HG03378 (cell line): ENCODE results near the gene DCAF5.
"Not testable (repeated sequence)": the region's sequence is repeated elsewhere in the genome, so short reads cannot be mapped to it uniquely, and the experiment has no call there.

Experiments
- ATAC-seq: cut with Tn5 transposase; IDR thresholded peaks from one replicate; pipeline ENCODE4 v1.9.1; 2021; ENCODE audit warnings: mild to moderate bottlenecking, moderate library complexity; ENCODE audit not compliant: unreplicated experiment

DCAF5 gene

DNA sequence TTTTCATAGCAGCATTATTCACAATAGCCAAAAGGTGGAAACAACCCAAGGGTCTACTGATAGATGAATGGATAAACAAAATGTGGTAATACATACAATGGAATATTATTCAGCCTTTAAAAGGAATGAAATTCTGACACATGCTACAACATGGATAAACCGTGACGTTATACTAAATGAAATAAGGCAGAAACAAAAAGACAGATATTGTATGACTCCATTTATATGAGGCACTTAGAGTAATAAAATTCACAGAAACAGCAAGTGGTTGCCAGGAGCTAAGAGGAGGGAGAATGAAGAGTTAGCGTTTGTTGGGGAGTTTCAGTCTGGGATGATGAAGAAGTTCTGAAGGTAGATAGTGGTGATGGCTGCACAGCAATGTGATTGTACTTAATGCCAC lies 76.6 kb downstream of the DCAF5 start:
- no peak for ATAC-seq

- ATAC-seq: no peak
These were observed 79.0 kb downstream of the DCAF5 start for GRCh38 chr14:69073915-69074314.

DNA sequence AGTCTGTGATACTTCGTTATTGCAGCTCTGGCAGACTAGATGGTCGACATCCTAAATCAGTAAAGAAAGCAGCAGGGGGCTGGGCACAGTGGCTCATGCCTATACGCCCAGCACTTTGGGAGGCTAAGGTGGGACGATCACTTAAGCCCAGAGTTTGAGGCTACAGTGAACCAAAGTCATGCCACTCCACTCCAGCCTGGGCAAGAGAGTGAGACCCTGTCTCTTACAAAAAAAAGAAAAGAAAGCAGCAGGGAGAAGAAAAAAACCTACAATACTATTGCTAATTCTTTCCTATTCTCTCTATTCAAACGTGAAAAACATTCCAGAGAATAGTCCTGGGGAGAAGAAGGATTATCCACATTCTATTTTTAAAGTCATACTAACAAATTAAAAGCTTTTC lies 79.5 kb downstream of the DCAF5 start:
- ATAC-seq: no peak

- ATAC-seq: no peak
These were observed 80.3 kb downstream of the DCAF5 start for GRCh38 chr14:69072584-69072983.

DNA sequence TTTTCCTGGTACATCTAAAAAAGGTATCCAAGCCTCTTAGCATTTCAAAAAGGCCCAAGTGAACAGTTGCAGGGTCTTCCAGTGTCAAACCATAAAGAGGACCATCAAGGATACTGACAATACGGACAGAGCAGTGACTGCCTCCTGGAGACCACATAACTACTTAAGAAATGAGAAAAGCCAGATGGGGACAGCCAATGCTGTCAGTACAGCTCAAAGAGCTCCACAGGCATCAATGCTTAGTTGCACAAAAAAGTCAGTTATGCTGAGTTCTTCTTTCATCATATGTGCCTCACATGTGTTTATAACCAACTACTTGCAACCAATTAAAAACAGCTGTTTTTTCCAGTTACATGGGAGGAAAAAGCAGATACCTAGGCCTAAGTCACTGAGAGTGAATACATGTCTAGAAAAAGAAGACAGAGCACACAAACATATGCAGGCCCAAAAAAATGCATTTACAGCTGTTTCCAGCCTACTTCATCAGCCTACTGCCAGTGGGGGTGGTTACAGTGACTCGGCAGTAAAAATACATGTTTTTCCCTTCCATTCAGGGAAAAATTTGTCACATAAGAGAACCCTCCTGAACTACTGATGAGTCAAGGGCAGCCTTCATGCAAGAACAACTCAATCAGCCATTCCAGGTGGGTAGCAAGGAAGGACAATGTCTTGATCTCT lies 84.0 kb downstream of the DCAF5 start:
- no peak for ATAC-seq

DNA sequence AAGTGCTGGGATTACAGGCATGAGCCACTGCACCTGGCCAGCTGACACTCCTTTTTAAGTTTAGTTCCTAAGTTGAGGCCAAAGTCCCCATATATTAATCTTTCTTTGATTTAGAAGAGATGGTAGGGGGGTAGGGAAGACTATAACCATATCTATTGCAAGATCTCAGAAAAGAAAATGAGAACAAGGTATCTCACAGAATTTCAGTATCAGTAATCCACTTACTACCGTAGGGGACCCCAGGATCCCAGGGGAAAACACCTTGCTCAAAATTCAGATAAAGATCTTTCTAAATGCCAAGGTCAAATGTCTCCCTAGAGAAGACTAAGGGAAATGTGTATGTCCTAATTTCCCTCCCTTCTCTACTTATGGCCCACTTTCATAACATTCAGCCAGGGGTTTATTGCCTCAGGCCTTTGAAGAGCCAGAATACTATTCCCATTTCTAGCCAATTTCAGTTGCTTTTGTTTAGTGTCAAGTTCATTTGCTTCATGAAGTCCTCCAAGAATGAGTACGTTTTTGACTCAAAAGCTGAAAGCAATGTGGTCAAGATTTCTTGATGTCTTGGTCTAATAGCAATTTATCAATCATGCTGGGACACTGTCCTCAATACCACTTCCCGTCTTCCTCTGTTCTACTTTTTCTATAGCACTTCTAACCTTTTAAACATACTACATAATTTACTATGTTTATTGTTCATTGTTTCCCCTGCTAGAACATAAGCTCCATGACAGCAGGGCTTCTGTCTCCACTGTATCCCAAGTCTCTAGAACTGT lies 86.3 kb downstream of the DCAF5 start:
- no peak for ATAC-seq

DNA sequence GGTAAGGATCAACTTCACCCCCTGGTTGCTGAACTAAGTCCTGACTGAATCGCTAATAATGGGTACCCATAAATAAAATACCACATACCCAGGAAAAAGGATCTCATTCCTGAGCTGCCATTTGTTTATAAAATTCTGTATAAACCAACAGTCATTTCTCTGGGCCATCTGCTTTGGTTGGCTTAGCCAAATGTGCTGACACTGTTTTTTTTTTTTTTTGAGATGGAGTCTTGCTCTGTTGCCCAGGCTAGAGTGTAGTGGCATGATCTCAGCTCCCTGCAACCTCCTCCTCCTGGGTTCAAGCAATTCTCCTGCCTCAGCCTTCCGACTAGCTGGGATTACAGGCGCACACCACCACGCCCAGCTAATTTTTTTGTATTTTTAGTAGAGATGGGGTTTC lies 87.0 kb downstream of the DCAF5 start:
- ATAC-seq: not testable (repeated sequence)

GRCh38 chr14:69064596-69064995 lies 88.3 kb downstream of the DCAF5 start:
- ATAC-seq: no peak

GRCh38 chr14:69059658-69060623 lies 93.0 kb downstream of the DCAF5 start:
- no peak for ATAC-seq

DNA sequence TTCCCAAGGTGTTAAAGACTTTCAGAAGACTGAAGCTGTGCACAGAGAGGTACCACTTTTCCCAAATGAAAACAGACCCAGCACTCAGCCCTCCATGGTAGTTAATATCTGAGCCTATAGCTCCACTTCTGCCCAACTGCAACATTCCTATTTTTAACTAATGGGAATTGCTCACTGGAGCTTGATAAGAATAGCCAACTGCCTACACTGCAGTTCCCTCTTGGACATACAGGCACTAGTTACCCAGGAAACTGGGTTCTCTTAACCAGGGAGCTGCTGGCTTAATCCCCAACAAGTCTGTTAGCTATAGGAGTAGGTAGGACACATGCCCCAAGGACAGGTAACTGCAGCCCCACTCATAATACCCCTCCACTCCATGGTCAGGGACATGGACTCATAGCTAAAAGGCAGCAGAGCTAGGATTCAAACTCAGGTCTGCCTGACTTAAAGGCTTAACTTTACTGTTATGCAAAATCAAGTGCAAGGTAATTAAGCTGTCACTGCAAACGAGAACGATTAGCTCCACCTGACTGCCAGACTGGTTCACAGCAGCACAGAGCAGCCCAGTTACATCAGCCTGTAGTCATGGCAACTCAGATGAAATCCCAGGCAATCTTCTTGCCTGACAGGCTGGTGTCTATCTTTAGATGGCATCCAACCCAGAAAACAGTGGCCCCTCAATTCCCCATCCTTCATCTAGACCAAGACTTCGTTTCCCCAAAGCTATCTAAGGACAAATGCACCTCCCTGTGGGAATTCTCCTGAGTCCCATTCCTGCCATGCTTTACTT lies 96.7 kb downstream of the DCAF5 start:
- no peak for ATAC-seq

DNA sequence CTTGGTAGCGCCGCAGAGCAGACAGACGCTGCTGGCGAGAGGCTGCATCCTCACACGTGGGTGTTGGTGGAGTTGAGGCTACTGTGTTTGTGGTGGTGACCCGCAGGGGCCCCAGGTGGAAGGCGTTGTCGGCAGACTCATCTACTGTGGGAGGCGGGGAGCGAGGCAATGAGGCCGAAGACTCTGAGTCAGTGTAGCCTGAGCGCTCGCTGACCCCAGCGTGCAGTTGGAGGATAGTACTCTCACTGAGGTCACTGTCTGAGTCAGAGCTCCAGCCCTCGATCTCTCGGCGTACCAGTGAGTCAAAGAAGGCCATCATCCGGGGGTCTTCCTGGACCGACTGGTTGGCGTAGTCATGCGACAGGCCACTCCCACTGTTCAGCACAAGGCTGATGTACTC lies 97.8 kb downstream of the DCAF5 start:
- ATAC-seq: no peak

DNA sequence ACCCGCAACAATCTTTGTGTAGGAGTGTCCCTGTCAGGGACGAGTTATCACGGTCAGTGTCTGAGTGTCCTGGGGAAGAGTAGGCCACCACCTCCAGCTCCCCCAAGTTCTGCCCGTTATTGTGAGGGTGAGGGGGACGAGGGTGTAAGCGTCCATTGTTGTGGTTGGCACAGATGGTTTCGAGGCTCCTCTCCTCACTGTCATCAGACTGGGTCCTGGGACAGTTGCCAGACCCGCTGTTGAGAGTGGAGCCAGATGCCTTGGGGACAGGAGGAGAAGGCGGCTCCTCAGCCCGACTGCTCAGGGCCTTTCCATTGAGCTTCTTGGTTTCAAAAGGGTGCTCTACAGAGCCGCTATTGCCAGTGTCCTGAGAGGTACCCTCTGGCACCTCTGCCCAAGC lies 98.9 kb downstream of the DCAF5 start:
- no peak for ATAC-seq

- no peak for ATAC-seq
These were observed 100.7 kb downstream of the DCAF5 start for GRCh38 chr14:69052181-69052601.

GRCh38 chr14:69050240-69051184 lies 102.4 kb downstream of the DCAF5 start:
- no peak for ATAC-seq

- ATAC-seq: no peak
These were observed 103.2 kb downstream of the DCAF5 start for GRCh38 chr14:69049675-69050074.

- ATAC-seq: no peak
These were observed 104.5 kb downstream of the DCAF5 start for GRCh38 chr14:69048456-69048855.

DNA sequence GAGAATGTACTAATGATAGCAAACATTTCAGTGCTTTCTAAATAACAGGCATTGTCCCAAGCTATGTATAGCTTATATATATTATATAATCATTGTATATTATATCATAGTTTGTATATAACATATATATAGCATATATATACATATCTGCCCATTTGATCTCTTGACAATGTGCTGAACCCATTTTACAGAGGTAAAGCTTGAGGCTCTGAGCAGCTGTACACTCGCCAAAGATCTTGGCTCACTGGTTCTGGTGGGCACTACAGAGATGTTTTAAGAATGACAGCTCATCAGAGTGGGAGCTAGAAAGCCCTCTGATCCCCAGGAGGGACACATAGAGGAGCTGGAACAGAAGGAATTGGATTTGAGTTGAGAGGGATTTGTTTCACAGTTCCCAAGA lies 105.7 kb downstream of the DCAF5 start:
- no peak for ATAC-seq

GRCh38 chr14:69046476-69046860 lies 106.5 kb downstream of the DCAF5 start:
- no peak for ATAC-seq

GRCh38 chr14:69045857-69046475 lies 107.0 kb downstream of the DCAF5 start:
- no peak for ATAC-seq
